ENCODE results near the gene SFSWAP. TPM values are rescaled to one million over a fixed set of nuclear protein-coding genes. Genes with fewer than 3 reads are reported as not detected.

SFSWAP gene
- polyA plus RNA-seq, 3 donors, result 43.9 to 61.8 (median 44.8) TPM

DNA sequence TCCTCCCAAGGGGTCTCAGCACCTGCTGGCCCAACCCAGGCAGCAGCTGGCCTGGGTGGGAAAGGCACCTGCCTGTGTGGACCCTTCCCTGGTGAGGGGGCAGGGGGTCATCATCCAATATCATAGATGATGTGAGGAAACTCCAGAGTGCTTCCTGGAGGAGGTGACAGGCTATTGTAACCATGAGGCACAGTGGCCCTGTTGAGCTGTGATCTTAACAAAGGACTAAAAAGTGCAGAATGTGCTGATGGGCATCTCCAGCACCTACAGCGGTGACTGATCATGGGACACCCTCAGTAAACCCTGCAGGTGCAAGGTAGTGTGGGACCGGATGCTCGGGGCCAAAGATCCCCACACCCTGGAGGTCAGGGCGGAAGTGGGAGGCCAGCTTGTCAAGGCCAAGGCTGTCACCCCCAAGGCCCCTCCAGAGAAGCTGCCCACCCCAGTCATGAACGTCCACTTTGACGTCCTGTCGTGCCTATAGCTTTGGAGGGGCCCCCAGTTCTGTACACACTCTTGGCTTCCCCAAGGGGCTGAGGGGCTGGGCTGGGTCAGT, 124.8 kb downstream of the SFSWAP start:
- DNase-seq (ENCODE audit: extremely low read depth in 1 of 11, low read depth in 9 of 11, low spot score in 4 of 11), result no peak

DNA sequence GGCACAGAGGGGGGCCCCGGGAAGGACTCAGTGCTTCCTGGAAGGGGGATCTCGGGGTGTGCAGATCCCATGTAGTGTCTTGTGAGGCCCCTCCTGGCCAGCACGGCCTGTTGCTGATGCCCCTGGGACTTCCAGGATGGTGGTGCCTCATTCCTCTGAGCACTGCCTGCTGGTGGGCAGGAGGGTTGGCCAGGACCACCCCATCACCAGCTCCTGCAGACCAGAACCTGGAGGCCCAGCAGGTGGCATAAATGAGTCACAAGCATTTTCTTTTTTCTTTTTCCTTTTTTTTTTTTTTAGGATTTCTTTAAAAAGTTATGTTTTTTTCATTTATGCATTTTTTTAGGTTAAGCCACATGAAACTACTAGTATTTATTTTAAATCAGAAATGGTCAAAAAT, 125.3 kb downstream of the SFSWAP start:
- no peak for DNase-seq (ENCODE audit: extremely low read depth in 1 of 11, low read depth in 9 of 11, low spot score in 4 of 11)

DNA sequence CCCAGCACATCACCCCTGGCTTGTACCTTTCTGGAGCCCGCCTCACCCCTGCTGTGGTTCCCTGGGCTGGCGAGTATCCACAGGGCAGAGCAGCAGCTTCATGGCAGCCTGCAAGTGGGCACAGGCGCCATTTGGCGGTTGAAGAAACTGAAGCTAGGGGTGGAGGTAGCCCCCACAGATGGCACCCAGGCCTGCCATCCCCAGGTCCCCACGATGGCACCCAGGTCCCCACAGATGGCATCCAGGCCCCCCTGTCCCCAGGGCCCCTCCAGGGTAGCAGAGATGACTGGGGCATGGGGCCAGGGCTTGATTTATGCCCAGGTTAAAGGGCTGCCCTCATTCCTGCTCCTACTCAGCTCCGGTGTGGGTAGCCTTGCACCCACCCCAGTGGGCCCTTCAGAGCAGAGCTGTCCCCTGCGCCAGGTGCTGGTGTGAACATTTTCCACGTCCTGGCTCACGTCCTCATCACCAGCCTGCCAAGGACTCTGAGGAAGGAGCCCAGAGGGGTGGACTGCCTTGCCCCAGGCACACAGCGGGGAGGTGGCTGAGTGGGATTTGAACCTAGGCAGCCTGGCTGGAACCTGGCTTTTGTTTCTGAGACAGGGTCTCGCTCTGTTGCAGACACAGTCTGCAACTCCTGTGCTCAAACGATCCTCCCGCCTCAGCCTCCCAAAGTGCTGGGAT, 126.0 kb downstream of the SFSWAP start:
- DNase-seq (ENCODE audit: extremely low read depth in 1 of 11, low read depth in 9 of 11, low spot score in 4 of 11), result no peak

DNA sequence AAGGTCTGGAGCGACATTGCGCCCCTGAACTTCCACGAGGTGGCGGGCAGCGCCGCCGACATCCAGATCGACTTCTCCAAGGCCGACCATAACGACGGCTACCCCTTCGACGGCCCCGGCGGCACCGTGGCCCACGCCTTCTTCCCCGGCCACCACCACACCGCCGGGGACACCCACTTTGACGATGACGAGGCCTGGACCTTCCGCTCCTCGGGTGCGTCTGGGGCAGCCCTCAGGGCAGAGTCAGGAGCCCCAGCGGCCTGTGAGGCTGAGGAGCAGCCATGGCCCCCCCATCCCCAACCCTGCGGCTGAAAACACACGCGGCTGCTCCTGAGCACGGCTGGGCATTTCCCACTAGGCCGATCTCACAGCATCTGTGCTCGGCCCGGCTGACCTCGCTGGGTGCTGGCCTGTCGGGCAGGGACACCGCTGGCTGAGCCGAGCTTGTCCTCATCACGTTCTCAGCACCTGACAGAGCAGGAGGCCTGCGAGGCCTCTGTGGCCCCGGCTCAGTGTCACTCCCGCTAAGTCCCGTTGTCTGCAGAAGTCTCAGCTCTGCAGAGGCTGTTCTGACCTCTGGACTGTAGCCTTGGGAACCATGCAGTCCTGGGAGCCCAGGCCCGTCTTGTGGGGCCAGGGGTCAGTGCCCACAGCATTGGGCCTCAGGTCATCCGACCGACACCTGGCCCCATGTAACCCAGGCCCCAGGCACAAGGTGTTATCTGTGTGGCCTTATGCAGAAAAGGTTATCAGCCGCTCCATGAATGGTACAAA, 129.9 kb downstream of the SFSWAP start:
- DNase-seq (ENCODE audit: extremely low read depth in 1 of 11, low read depth in 9 of 11, low spot score in 4 of 11), result no peak

GRCh38 chr12:131841547-131841946, 130.7 kb downstream of the SFSWAP start:
- no peak for DNase-seq (ENCODE audit: extremely low read depth in 1 of 11, low read depth in 9 of 11, low spot score in 4 of 11)

DNA sequence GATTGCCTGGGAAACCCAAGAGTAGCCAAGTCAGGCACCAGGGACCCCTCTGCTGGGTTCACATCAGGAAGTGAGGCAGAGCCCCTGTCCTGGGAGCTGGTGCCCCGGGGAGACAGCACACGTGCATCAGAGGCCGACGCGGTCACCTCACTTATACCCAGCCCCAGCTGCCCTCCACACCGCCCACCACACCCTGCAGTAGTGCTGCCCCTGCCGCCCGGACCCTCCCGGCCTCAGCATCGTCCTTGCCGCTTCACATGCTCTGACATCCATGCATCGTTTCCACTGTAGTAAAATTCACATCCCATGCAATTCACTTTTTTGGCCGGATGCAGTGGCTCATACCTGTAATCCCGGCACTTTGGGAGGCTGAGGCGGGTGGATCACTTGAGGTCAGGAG, 131.3 kb downstream of the SFSWAP start:
- DNase-seq (ENCODE audit: extremely low read depth in 1 of 11, low read depth in 9 of 11, low spot score in 4 of 11), result no peak

- no peak for DNase-seq (ENCODE audit: extremely low read depth in 1 of 11, low read depth in 9 of 11, low spot score in 4 of 11)
These were observed 132.6 kb downstream of the SFSWAP start for GRCh38 chr12:131843527-131843926.

DNA sequence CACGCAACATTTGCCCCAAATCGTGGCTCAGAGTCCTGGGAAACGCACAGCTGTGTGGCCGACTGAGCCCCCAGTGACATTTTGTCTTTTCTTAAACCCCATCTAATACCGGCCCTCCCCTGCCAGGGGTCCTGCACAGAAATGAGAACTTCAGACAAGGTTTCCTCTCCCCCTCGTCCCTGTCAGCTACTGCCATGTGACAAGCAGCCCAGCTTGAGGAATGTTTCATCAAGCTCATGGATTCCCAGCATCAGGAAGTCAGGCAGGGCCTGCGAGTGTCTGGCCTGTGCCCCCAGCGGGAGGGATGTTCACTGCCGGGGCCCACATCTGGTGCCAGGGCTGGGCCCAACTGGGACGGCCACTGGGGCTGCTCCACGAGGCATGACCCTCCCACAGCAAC, 133.2 kb downstream of the SFSWAP start:
- no peak for DNase-seq (ENCODE audit: extremely low read depth in 1 of 11, low read depth in 9 of 11, low spot score in 4 of 11)

DNA sequence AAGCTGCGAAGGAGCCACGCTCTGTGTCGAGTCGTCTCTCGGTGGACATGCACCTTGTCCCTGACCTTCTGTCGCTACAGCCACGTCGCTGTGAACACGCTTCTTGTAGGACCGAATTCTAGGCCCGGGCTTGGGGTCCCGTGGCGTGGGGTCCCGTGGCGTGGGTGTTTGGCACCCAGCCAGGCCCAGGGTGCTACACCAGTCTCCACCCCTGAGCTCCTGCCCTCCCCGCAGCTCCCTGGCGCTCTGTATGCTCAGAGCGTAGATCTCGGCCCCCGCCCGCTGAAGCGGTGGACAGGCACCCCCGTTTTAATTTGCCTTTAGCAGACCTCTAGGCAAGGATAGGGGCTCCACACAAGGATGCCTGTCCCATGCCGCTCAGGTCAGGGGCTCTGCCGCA, 133.8 kb downstream of the SFSWAP start:
- DNase-seq (ENCODE audit: extremely low read depth in 1 of 11, low read depth in 9 of 11, low spot score in 4 of 11), result no peak

DNA sequence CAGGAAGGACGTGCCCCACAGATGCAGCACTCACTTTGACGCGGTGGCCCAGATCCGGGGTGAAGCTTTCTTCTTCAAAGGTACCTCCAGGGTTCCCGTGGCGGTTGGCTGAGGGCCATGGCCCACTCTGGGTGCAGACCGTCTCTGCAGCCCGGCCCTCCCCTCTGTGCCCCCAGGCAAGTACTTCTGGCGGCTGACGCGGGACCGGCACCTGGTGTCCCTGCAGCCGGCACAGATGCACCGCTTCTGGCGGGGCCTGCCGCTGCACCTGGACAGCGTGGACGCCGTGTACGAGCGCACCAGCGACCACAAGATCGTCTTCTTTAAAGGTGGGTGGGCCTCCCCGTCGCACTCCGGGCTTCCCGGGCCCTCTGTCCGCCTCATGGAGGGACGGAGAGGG, 134.2 kb downstream of the SFSWAP start:
- no peak for DNase-seq (ENCODE audit: extremely low read depth in 1 of 11, low read depth in 9 of 11, low spot score in 4 of 11)

DNA sequence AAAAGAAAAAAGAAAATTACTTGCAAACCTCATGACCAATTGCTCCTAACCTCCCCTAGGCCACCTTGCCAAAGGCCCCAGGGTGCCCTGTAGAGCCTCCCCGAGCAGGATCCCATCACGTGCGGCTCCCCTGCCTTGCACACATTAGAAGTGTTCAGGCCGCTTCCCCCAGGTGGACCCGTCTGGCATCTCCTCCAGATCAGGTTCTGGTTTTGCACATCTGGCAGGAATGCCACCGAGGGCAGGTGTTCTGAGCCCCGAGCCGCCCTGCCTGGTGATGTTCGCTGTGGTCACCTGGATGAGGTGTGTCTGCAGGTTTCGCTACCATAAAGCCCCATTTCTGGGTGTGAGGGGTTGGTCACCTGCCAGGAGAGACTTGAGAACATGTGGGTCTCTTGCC, 136.6 kb downstream of the SFSWAP start:
- DNase-seq (ENCODE audit: extremely low read depth in 1 of 11, low read depth in 9 of 11, low spot score in 4 of 11), result no peak

- DNase-seq (ENCODE audit: extremely low read depth in 1 of 11, low read depth in 9 of 11, low spot score in 4 of 11), result no peak
These were observed 137.9 kb downstream of the SFSWAP start for GRCh38 chr12:131848753-131849152.

Other genes with a start within 250 kb of the SFSWAP start
- gene MMP17, start 117.3 kb downstream of the SFSWAP start, polyA plus RNA-seq (ENCODE audit: insufficient read length in 3 of 3), result 1 to 10 TPM in 2 of 3 donors, under 1 TPM in 1; 0.81 to 2.5 (median 1.2) TPM
- gene ULK1, start 183.5 kb downstream of the SFSWAP start, polyA plus RNA-seq (ENCODE audit: insufficient read length in 3 of 3), result 10 to 100 TPM; 23.7 to 44.8 (median 37.8) TPM
- gene PUS1, start 218.2 kb downstream of the SFSWAP start, polyA plus RNA-seq (ENCODE audit: insufficient read length in 3 of 3), result 10 to 100 TPM; 13.9 to 22.7 (median 18.0) TPM
- 10 to 100 TPM; 39.4 to 46.1 (median 41.1) TPM for gene EP400, start 238.9 kb downstream of the SFSWAP start, polyA plus RNA-seq (ENCODE audit: insufficient read length in 3 of 3)